Stomach smooth muscle (tissue), 2 donors: ENCODE results near the gene MTRFR.
"Not testable (repeated sequence)": the region's sequence is repeated elsewhere in the genome, so short reads cannot be mapped to it uniquely, and the experiment has no call there.

Experiments
- H3K27ac ChIP-seq: one replicate; pipeline ENCODE4 v1.7.0; 2013; ENCODE audit warnings: mild to moderate bottlenecking, low read length, inconsistent platforms
- H3K27me3 ChIP-seq, 2 donors: one replicate each; pipeline ENCODE4 v1.7.0; 2013; ENCODE audit warnings: low read length in 2 of 2; ENCODE audit not compliant: insufficient read depth in 2 of 2, control insufficient read depth in 1 of 2
- H3K36me3 ChIP-seq, 2 donors: one replicate each; pipeline ENCODE4 v1.7.0; 2013; ENCODE audit warnings: low read length in 2 of 2; ENCODE audit not compliant: control insufficient read depth in 2 of 2, insufficient read depth in 2 of 2
- H3K4me1 ChIP-seq: one replicate; pipeline ENCODE4 v1.7.0; 2013; ENCODE audit warnings: low read length; ENCODE audit not compliant: control insufficient read depth, insufficient read depth
- H3K4me3 ChIP-seq, 2 donors: one replicate each; pipeline ENCODE4 v1.7.0; 2013; ENCODE audit warnings: low read length in 2 of 2
- H3K9ac ChIP-seq, 2 donors: one replicate each; pipeline ENCODE4 v1.7.0; 2013; ENCODE audit warnings: low read length in 2 of 2, mild to moderate bottlenecking in 1 of 2
- H3K9me3 ChIP-seq, 2 donors: one replicate each; pipeline ENCODE4 v1.7.0; 2013; ENCODE audit warnings: low read length in 2 of 2; ENCODE audit not compliant: control insufficient read depth in 2 of 2
- donor health status: healthy.
- donor health status: Pancreatic carcinoma.

Gene MTRFR

GRCh38 chr12:123232807-123233504, at the start of gene MTRFR, which contains the start of gene MPHOSPH9:
Gene MTRFR, plus strand, starts transcription at chr12:123233436. Its CDS starts 20,239 bp downstream, at chr12:123253675.
Gene MPHOSPH9, minus strand, starts transcription at chr12:123233141. Its CDS starts 2,777 bp downstream, at chr12:123230364.
- H3K4me1 ChIP-seq, result peaks cover 26% of the 10 kb centered on the region

GRCh38 chr12:123187637-123188036, 45.6 kb upstream of the MTRFR start:
- Histone ChIP-seq H3K4me1 (no peaks in the 10 kb centered on the region), H3K27me3 (no peaks in the 10 kb centered on the region), H3K27ac (no peak overlapping the region), H3K9ac (no peak overlapping the region), H3K9me3 (no peaks in the 10 kb centered on the region), H3K4me3 (no peak overlapping the region), H3K36me3 (peaks cover 5 to 15% of the 10 kb centered on the region in 2 donors)

More at GRCh38 chr12:123232807-123233504, at the start of gene MTRFR, which contains the start of gene MPHOSPH9:
- Histone ChIP-seq H3K9me3 (no peaks in the 10 kb centered on the region), H3K36me3 (peaks cover 0 to 2% of the 10 kb centered on the region in 2 donors), H3K4me3 (peak within 1 kb of the TSS; percentile 98 to 100), H3K27me3 (no peaks in the 10 kb centered on the region), H3K27ac (peak within 1 kb of the TSS; percentile 83), H3K9ac (peak within 1 kb of the TSS; percentile 96 to 97)

GRCh38 chr12:123199936-123200335, 33.3 kb upstream of the MTRFR start:
- Histone ChIP-seq H3K27ac (no peak overlapping the region), H3K36me3 (peaks cover 4 to 7% of the 10 kb centered on the region in 2 donors), H3K27me3 (no peaks in the 10 kb centered on the region), H3K9me3 (no peaks in the 10 kb centered on the region), H3K9ac (no peak overlapping the region), H3K4me3 (no peak overlapping the region), H3K4me1 (no peaks in the 10 kb centered on the region)

GRCh38 chr12:123200414-123200813, 32.8 kb upstream of the MTRFR start:
- Histone ChIP-seq H3K27me3 (no peaks in the 10 kb centered on the region), H3K4me3 (no peak overlapping the region), H3K9me3 (no peaks in the 10 kb centered on the region), H3K27ac (no peak overlapping the region), H3K4me1 (no peaks in the 10 kb centered on the region), H3K36me3 (peaks cover 4 to 7% of the 10 kb centered on the region in 2 donors), H3K9ac (no peak overlapping the region)

- not testable (repeated sequence) for H3K27ac ChIP-seq, H3K4me3 ChIP-seq, H3K9me3 ChIP-seq, H3K36me3 ChIP-seq, H3K27me3 ChIP-seq, H3K9ac ChIP-seq, H3K4me1 ChIP-seq
Observed at GRCh38 chr12:123206794-123207193, 26.4 kb upstream of the MTRFR start.

- H3K4me1 ChIP-seq, H3K9me3 ChIP-seq, H3K27me3 ChIP-seq, H3K4me3 ChIP-seq, H3K27ac ChIP-seq, H3K9ac ChIP-seq, H3K36me3 ChIP-seq: not testable (repeated sequence)
Observed at GRCh38 chr12:123207815-123208214, 25.4 kb upstream of the MTRFR start.

- H3K4me3 ChIP-seq, result no peak overlapping the region
- H3K27ac ChIP-seq, result no peak overlapping the region
- no peaks in the 10 kb centered on the region for H3K4me1 ChIP-seq
- H3K36me3 ChIP-seq, result peaks cover 5 to 7% of the 10 kb centered on the region in 2 donors
- no peaks in the 10 kb centered on the region for H3K9me3 ChIP-seq
- no peaks in the 10 kb centered on the region for H3K27me3 ChIP-seq
- no peak overlapping the region for H3K9ac ChIP-seq
Observed at GRCh38 chr12:123223241-123223668, 10.0 kb upstream of the MTRFR start.

- Histone ChIP-seq H3K9me3 (no peaks in the 10 kb centered on the region), H3K4me3 (no peak overlapping the region), H3K36me3 (peaks cover 5 to 7% of the 10 kb centered on the region in 2 donors), H3K4me1 (no peaks in the 10 kb centered on the region), H3K9ac (no peak overlapping the region), H3K27me3 (no peaks in the 10 kb centered on the region), H3K27ac (no peak overlapping the region)
Observed at GRCh38 chr12:123225443-123225842, 7.8 kb upstream of the MTRFR start.

GRCh38 chr12:123227581-123228258, 5.5 kb upstream of the MTRFR start:
- Histone ChIP-seq H3K4me1 (peaks cover 6% of the 10 kb centered on the region), H3K36me3 (no peaks in the 10 kb centered on the region), H3K27ac (no peak overlapping the region), H3K27me3 (no peaks in the 10 kb centered on the region), H3K9me3 (no peaks in the 10 kb centered on the region), H3K9ac (no peak overlapping the region), H3K4me3 (no peak overlapping the region)

GRCh38 chr12:123229051-123229450, 4.2 kb upstream of the MTRFR start:
- Histone ChIP-seq H3K9me3 (no peaks in the 10 kb centered on the region), H3K27ac (no peak overlapping the region), H3K36me3 (no peaks in the 10 kb centered on the region), H3K9ac (no peak overlapping the region), H3K4me3 (no peak overlapping the region), H3K27me3 (no peaks in the 10 kb centered on the region), H3K4me1 (peaks cover 13% of the 10 kb centered on the region)

GRCh38 chr12:123231931-123232330, 1.3 kb upstream of the MTRFR start:
- no peak overlapping the region for H3K27ac ChIP-seq
- peaks cover 26% of the 10 kb centered on the region for H3K4me1 ChIP-seq
- H3K36me3 ChIP-seq, result peaks cover 0 to 2% of the 10 kb centered on the region in 2 donors
- peak overlapping the region; percentile 98 to 100 for H3K4me3 ChIP-seq
- no peaks in the 10 kb centered on the region for H3K9me3 ChIP-seq
- no peaks in the 10 kb centered on the region for H3K27me3 ChIP-seq
- peak overlapping the region; percentile 83 to 93 for H3K9ac ChIP-seq
